ENCODE results near the gene PLA2G4E. TPM values are rescaled to one million over a fixed set of nuclear protein-coding genes. Genes with fewer than 3 reads are reported as not detected.
A peak's percentile ranks its signal among the peaks of the same experiment; 100 is the strongest.

PLA2G4E gene
- total RNA-seq, 6 experiments from 2014 or later, result not detected

DNA sequence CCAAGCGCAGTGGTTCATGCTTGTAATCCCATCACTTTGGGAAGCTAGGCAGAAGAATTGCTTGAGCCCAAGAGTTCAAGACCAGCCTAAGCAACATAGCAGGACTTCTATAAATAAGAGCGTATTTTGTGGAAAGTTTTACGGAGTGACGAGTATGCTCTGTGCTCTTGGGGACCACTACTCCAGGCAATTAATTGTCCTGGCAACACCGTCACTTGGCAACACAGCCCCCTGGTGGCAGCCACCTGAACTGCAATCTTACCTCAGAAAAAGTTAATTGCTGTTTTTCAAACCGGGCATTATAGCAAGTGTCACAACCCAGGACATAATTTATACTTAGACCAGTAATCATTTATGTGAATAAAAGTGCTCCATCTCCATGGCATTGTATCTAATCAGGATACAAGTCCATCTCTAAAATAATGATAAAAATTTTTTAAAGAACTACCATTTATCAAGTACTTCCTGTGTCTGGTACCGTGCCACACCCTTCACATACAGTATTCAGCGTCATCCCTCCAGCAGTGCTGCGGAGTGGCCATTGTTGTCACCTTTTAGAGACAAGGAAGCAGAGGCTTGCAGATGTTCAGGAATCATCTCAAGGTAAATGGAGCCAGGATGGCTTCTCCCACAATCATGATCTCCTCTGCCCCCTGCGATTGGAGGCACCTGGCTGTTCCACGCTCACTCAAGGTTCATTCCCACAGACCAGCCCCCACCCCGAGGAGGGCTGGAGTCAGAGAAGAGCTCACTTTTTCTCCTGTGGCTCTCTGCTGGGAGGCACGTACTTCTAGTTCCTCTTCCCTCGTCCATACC lies 39.0 kb upstream of the PLA2G4E start:
- no peaks in the 10 kb centered on the region for H3K36me3 ChIP-seq
- peaks cover 0 to 25% (median 0%) of the 10 kb centered on the region in 4 donors for H3K4me1 ChIP-seq
- intact Hi-C loops (cut with DNase I), result loop anchor here in 1 of 2 donors (5.0 kb wide), 1 partner anchor 68 kb away; no protein-coding TSS in a partner anchor
- 28% methylated on average over 10 of the region's 14 CpGs for WGBS (ENCODE audit: insufficient coverage, low coverage, low lambda C conversion rate, missing lambda C conversion rate)
- H3K9me3 ChIP-seq, result no peaks in the 10 kb centered on the region
- no peak overlapping the region for H3K4me3 ChIP-seq
- TF ChIP-seq, protein P1, sequence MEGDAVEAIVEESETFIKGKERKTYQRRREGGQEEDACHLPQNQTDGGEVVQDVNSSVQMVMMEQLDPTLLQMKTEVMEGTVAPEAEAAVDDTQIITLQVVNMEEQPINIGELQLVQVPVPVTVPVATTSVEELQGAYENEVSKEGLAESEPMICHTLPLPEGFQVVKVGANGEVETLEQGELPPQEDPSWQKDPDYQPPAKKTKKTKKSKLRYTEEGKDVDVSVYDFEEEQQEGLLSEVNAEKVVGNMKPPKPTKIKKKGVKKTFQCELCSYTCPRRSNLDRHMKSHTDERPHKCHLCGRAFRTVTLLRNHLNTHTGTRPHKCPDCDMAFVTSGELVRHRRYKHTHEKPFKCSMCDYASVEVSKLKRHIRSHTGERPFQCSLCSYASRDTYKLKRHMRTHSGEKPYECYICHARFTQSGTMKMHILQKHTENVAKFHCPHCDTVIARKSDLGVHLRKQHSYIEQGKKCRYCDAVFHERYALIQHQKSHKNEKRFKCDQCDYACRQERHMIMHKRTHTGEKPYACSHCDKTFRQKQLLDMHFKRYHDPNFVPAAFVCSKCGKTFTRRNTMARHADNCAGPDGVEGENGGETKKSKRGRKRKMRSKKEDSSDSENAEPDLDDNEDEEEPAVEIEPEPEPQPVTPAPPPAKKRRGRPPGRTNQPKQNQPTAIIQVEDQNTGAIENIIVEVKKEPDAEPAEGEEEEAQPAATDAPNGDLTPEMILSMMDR (IDR thresholded peaks at IDR 0.05), result peak; percentile 84 to 93 (median 92)
- no peak for TF ChIP-seq POLR2A (IDR thresholded peaks at IDR 0.05)
- DNase-seq, result peak in 1 of 3 donors; percentile 57
- no peaks in the 10 kb centered on the region for H3K27me3 ChIP-seq
- peak overlapping the region in 1 of 3 donors; percentile 44 for H3K27ac ChIP-seq
- peak in 3 of 4 donors; percentile 11 to 41 (median 18) for ATAC-seq

DNA sequence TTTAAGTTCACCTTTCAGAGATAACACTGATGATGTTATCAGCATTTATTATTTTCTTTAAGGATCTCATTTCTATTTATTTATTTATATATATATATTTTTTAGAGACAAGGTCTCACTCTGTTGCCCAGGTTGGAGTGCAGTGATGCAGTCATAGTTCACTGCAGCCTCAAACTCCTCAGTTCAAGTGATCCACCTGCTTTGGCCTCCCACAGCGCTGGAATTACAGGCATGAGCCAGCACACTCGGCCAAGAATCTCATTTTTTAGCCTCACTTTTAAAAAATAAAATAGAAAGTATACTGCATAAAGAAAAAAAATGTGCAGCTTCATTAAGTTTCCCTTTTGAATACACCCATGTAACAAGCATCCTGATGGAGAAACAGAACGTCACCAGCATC lies 37.9 kb upstream of the PLA2G4E start:
- Histone ChIP-seq H3K27ac (no peak overlapping the region), H3K4me1 (peaks cover 0 to 25% (median 0%) of the 10 kb centered on the region in 4 donors), H3K27me3 (no peaks in the 10 kb centered on the region), H3K36me3 (no peaks in the 10 kb centered on the region), H3K4me3 (no peak overlapping the region), H3K9me3 (no peaks in the 10 kb centered on the region)
- no peak for DNase-seq
- no peak for ATAC-seq
- WGBS (ENCODE audit: insufficient coverage, low coverage, low lambda C conversion rate, missing lambda C conversion rate), result 62% methylated on average over 3 of the region's 3 CpGs
- TF ChIP-seq POLR2A (IDR thresholded peaks at IDR 0.05), result no peak
- TF ChIP-seq, protein P1 (IDR thresholded peaks at IDR 0.05), result no peak
- intact Hi-C loops (cut with DNase I), result loop anchor here in 1 of 2 donors (5.0 kb wide), 1 partner anchor 66 kb away; no protein-coding TSS in a partner anchor

DNA sequence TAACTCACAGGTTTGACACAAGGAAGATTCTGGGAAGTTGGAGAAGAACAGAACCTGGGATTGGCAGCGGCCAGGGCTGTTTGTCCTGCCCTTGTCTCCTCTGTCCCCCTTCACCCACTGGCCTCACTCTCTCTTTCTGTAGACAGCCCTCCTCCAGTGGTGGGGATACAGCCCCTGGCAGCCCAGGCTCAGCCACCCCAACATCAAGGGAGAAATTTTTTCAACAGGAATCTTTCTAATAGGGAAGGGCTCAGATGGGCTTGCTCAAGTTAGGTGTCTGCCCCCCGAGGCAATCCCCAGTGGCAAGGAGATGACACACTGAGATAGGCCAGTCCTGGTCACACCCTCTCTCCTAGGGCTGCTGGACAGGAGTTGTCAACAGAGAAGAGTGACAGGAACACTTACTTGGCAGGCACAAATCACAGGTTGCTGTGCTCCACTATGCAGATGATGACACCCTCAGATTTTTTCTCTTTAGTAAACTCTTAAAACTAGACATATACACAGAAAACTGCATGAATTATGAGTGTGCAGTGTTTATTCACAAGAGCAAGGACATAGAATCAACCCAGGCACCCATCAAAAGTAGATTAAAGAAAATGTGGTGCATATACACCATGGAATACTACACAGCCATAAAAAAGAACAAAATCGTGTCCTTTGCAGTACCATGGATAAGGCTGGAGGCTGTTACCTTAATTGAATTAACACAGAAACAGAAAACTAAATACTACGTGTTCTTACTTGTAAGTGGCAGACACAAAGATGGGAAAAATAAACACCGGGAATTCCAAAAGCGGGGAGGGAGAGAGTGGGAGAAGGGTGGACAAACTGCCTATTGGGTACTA lies 37.2 kb upstream of the PLA2G4E start:
- H3K36me3 ChIP-seq, result no peaks in the 10 kb centered on the region
- H3K4me1 ChIP-seq, result peaks cover 0 to 25% (median 0%) of the 10 kb centered on the region in 4 donors
- H3K27ac ChIP-seq, result peak overlapping the region in 2 of 3 donors; percentile 26 to 33
- H3K4me3 ChIP-seq, result no peak overlapping the region
- intact Hi-C loops (cut with DNase I), result loop anchor here in 1 of 2 donors (5.0 kb wide), 1 partner anchor 66 kb away; no protein-coding TSS in a partner anchor
- DNase-seq, result no peak
- no peaks in the 10 kb centered on the region for H3K27me3 ChIP-seq
- 70% methylated on average over 6 of the region's 6 CpGs for WGBS (ENCODE audit: insufficient coverage, low coverage, low lambda C conversion rate, missing lambda C conversion rate)
- no peak for ATAC-seq
- no peaks in the 10 kb centered on the region for H3K9me3 ChIP-seq
- TF ChIP-seq POLR2A (IDR thresholded peaks at IDR 0.05), result no peak
- TF ChIP-seq, protein P1 (IDR thresholded peaks at IDR 0.05), result no peak

DNA sequence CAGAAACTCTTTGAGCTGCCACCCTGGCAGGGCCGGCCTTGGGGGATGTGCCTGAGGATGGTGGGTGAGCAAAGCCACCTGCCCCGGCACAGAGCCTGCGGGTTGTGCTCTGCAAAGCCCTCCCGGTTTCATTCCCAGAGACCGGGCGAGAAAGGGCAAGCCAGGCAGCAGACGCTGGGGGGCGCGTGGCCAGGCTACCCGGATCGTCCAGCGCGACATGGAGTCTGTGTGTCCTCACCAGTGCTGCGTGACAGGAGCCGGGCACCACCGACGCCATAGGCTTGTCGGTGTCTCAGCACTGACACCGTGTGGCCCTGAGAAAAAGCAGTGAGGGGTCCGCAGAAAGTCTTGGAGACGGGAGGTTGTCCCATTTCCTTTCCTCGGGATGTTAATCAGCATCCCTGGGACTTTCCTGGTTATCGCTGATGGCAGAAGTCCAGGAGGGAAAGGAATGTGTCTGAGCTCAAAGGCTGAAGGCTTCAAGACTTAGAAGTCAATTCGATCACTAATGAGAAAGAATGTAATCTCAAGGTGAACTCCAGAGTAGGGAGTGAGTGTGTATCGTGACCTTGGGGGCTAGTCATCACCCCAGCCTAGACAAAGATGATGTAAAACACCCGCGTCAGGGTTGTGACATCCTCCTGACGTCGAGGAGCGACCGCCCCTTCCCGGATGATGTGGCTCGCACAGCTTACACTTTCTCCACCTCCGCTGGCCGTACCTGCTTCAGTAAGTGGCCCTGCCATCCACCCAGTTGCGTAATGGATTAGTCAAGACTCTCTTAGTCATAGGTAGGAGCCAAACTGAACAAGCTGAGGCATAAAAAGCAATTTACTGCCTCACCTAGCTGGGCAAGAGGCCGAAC lies 36.3 kb upstream of the PLA2G4E start:
- H3K4me3 ChIP-seq, result peak overlapping the region in 1 of 3 donors; percentile 14
- intact Hi-C loops (cut with DNase I), result loop anchor here in 1 of 2 donors (5.0 kb wide), 1 partner anchor 65 kb away; no protein-coding TSS in a partner anchor
- peaks cover 0 to 25% (median 0%) of the 10 kb centered on the region in 4 donors for H3K4me1 ChIP-seq
- H3K9me3 ChIP-seq, result no peaks in the 10 kb centered on the region
- no peaks in the 10 kb centered on the region for H3K36me3 ChIP-seq
- ATAC-seq (peak; percentile 70 to 83 (median 77)), DNase-seq (peak; percentile 64 to 83 (median 74))
- TF ChIP-seq, protein P1 (IDR thresholded peaks at IDR 0.05), result peak; percentile 36 to 67 (median 50)
- no peak for TF ChIP-seq POLR2A (IDR thresholded peaks at IDR 0.05)
- peak overlapping the region in 2 of 3 donors; percentile 33 to 36 for H3K27ac ChIP-seq
- 13% methylated on average over 21 of the region's 37 CpGs for WGBS (ENCODE audit: insufficient coverage, low coverage, low lambda C conversion rate, missing lambda C conversion rate)
- no peaks in the 10 kb centered on the region for H3K27me3 ChIP-seq

All from right lobe of liver (tissue), 6 donors.